ENCODE results near the gene OLFM1.

OLFM1 gene

GRCh38 chr9:135049460-135049859 is 38.0 kb upstream of the OLFM1 start:
- no peak overlapping the region for H3K4me3 ChIP-seq (ENCODE audit: low read length)
- no peak for TF ChIP-seq CTCF (IDR thresholded peaks at IDR 0.05; ENCODE audit: insufficient read depth, low read depth, low read length, missing control alignments)
- DNase-seq (ENCODE audit: low read depth) = no peak

- TF ChIP-seq CTCF (IDR thresholded peaks at IDR 0.05; ENCODE audit: insufficient read depth, low read depth, low read length, missing control alignments) = no peak
- no peak for DNase-seq (ENCODE audit: low read depth)
- no peak overlapping the region for H3K4me3 ChIP-seq (ENCODE audit: low read length)
Measured at GRCh38 chr9:135050072-135050990, 37.1 kb upstream of the OLFM1 start.

GRCh38 chr9:135051316-135052038 is 36.0 kb upstream of the OLFM1 start:
- no peak for DNase-seq (ENCODE audit: low read depth)
- no peak for TF ChIP-seq CTCF (IDR thresholded peaks at IDR 0.05; ENCODE audit: insufficient read depth, low read depth, low read length, missing control alignments)
- H3K4me3 ChIP-seq (ENCODE audit: low read length) = no peak overlapping the region

- no peak for DNase-seq (ENCODE audit: low read depth)
- no peak for TF ChIP-seq CTCF (IDR thresholded peaks at IDR 0.05; ENCODE audit: insufficient read depth, low read depth, low read length, missing control alignments)
- H3K4me3 ChIP-seq (ENCODE audit: low read length) = no peak overlapping the region
Measured at GRCh38 chr9:135053133-135053532, 34.3 kb upstream of the OLFM1 start.

- TF ChIP-seq CTCF (IDR thresholded peaks at IDR 0.05; ENCODE audit: insufficient read depth, low read depth, low read length, missing control alignments) = no peak
- no peak overlapping the region for H3K4me3 ChIP-seq (ENCODE audit: low read length)
- no peak for DNase-seq (ENCODE audit: low read depth)
Measured at GRCh38 chr9:135055181-135055580, 32.3 kb upstream of the OLFM1 start.

- DNase-seq (ENCODE audit: low read depth) = no peak
- TF ChIP-seq CTCF (IDR thresholded peaks at IDR 0.05; ENCODE audit: insufficient read depth, low read depth, low read length, missing control alignments) = no peak
- no peak overlapping the region for H3K4me3 ChIP-seq (ENCODE audit: low read length)
Measured at GRCh38 chr9:135056541-135056940, 30.9 kb upstream of the OLFM1 start.

Data from epithelial cell of esophagus (primary cell).